Limb (tissue), 2 donors: ENCODE measurements around the gene TTL.
A peak's percentile ranks its signal among the peaks of the same experiment; 100 is the strongest.
"Not testable (repeated sequence)": the region's sequence is repeated elsewhere in the genome, so short reads cannot be mapped to it uniquely, and the experiment has no call there.

Experiments
- DNase-seq, 2 donors: peaks; one replicate each; pipeline ENCODE4 v3.0.0-alpha.2; 2016; ENCODE audit errors: extremely low spot score in 2 of 2

Gene TTL

GRCh38 chr2:112474844-112475486 is 7.0 kb upstream of the TTL start:
- DNase-seq = no peak

- DNase-seq = no peak
These were observed 5.5 kb upstream of the TTL start for GRCh38 chr2:112476434-112476833.

GRCh38 chr2:112480530-112481049 is 1.4 kb upstream of the TTL start:
- DNase-seq = peak in 1 of 2 donors; percentile 31

- DNase-seq = peak; percentile 66 to 87
These were observed 867 bp upstream of the TTL start for GRCh38 chr2:112481050-112481527.

GRCh38 chr2:112482309-112483041 is 519 bp downstream of the TTL start:
- DNase-seq = peak; percentile 5 to 61

DNA sequence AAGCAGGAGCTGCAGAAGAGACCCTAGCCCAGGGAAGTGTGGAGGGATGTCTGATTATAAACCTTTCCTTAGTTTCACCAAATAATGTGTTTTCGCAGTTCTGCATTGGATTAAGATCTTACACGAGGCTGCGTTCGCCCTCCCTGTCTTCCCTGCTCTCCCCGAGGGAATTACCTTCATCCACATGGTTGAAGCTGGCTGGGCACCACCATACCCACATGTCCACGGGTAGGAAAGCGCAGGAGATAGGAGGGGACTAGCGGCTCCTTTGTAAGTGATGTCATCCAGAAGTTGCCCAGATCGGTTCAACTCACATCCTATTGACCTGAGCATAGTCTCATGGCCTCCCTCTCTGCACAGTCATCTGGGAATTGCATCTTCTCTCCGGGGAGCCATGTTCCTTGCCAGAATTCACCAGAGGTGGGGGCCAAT is 1.1 kb downstream of the TTL start:
- DNase-seq = peak in 1 of 2 donors; percentile 30

GRCh38 chr2:112483831-112484230 is 1.9 kb downstream of the TTL start:
- DNase-seq = no peak

- DNase-seq = no peak
These were observed 3.9 kb downstream of the TTL start for GRCh38 chr2:112485849-112486248.

DNA sequence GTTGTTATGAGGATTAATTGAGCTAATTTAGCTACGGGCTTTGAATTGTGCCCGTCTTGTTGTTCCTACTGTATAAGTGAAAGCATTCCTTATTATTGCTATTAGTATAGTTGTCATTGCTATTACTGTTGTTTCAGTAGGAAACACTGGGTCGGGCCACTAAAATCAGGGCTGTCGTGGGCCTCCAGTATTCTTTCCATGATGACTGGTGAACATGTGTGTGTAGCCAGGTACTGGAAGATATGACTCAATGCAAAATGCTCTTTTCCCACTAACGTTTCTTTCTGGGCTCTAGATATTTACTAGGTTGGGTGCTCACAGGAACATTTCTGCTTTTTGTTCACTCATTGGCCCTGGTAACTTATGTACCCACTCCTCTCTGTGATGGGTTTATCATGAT is 4.9 kb downstream of the TTL start:
- no peak for DNase-seq

GRCh38 chr2:112487444-112487961 is 5.5 kb downstream of the TTL start:
- DNase-seq = no peak

DNA sequence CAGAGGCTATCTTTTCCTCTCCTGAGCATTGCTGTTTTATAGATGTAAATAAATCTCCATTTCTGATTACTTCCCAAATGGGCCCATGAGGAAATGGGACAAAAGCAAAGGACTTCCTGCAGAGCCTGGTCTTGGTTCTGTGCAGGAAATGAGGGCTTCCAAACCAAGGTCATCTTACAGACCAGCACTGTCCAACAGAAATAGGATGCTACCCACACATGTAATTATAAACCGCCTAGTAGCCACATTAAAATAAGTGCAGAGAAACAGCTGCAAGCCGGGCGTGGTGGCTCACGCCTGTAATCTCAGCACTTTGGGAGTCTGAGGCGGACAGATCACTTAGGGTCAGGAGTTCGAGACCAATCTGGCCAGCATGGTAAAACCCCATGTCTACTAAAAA is 6.2 kb downstream of the TTL start:
- DNase-seq = no peak

GRCh38 chr2:112491946-112492345 is 10.0 kb downstream of the TTL start:
- no peak for DNase-seq

GRCh38 chr2:112493048-112493447 is 11.1 kb downstream of the TTL start:
- no peak for DNase-seq

DNA sequence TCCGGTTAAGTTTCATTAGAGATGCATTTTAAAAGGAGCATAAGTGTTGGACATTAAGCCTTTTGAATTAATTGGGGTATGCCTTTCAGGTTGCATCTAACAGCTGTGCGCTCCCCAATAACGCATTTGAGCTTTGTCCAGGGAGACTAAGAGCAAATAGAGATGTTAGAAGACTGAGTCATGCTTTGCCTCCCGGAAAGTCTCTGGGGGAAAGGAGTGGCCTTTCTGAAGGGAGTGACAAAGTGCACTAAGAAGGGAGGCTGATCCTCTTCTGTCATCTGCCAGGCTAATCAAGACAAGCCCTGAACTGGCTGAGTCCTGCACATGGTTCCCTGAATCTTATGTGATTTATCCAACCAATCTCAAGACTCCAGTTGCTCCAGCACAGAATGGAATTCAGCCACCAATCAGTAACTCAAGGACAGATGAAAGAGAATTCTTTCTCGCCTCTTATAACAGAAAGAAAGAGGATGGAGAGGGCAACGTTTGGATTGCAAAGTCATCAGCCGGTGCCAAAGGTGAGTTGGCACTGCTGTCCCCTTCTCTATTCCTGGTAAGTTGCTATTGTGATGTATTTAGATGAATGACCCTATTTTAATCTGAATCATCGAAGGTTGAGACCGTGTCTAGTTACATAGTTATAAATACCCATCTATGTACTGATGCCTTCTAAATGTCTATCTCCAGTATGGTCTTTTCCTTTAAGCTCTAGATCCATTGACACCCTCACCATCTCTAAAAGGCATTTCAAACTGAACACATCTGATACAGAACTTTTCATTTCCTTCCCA is 12.1 kb downstream of the TTL start:
- DNase-seq = no peak

- DNase-seq = no peak
These were observed 12.9 kb downstream of the TTL start for GRCh38 chr2:112494828-112495227.

DNA sequence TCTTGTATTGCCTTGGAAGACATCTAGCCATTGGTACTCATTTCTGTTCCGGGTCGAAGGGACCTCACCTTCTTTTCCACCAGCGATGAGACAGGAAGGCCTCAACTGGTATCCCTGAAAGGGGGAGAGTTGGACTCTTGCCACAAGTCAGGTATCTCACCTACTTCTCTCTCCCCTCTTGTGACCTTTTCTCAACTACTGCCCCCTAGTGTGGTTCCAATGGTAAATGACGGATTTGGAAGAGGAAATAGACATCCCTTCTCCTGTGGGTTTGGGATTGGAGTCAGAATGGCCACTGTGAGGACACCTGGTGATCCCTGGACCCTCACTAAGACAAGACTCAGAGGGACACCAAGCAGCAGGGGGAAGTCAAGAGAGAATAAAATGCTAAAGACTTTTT is 13.9 kb downstream of the TTL start:
- DNase-seq = not testable (repeated sequence)

DNA sequence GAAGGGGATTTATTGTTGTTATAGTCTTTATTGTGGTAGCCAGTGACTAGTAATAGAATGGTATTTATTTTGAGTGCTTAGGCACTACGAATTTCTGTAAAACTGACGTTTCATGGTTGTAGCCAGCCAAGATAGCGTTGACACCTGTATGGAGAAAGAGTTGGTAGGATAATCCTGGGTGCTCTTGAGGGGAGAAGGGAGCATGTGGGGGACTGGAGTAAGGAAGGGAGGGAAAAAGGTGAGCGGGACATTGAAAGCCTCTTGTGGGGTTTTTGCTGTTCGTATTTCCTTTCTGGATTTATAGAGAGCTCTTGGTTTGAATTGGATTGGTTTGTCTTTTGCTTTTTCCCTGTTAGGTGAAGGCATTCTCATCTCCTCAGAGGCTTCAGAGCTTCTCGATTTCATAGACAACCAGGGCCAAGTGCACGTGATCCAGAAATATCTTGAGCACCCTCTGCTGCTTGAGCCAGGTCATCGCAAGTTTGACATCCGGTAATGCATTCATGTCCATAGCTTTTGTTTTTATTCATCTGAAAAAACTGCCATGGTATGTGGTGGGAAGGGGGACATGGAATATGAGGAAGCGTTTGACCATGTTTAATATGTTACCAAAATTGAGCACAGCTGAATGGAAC is 19.0 kb downstream of the TTL start:
- DNase-seq = not testable (repeated sequence)

GRCh38 chr2:112509239-112509998 is 27.5 kb downstream of the TTL start:
- not testable (repeated sequence) for DNase-seq

GRCh38 chr2:112516801-112517200 is 34.8 kb downstream of the TTL start:
- no peak for DNase-seq

- no peak for DNase-seq
These were observed 36.9 kb downstream of the TTL start for GRCh38 chr2:112518807-112519206.
